ENCODE measurements around the gene C1orf74.

C1orf74 gene

DNA sequence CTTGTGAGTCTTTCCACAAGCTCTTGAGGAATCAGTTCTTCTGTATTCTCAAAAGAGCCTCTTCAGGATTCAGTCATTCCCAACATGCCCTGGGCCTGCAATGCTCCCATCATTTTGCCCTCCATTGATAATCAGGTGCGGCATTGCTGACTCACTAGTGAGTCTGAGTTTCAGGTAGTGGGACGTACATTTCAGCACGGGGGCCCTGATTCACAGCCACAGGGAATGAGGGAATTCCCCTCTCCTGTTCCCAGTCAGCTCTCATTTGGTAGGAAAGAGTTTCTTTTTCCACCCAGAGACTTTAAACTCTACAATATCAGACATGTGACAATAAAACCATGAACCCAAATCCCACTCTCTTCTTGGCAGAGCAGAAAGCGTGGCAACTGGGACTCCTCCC is 25.3 kb upstream of the C1orf74 start:
- TF ChIP-seq, protein P1, sequence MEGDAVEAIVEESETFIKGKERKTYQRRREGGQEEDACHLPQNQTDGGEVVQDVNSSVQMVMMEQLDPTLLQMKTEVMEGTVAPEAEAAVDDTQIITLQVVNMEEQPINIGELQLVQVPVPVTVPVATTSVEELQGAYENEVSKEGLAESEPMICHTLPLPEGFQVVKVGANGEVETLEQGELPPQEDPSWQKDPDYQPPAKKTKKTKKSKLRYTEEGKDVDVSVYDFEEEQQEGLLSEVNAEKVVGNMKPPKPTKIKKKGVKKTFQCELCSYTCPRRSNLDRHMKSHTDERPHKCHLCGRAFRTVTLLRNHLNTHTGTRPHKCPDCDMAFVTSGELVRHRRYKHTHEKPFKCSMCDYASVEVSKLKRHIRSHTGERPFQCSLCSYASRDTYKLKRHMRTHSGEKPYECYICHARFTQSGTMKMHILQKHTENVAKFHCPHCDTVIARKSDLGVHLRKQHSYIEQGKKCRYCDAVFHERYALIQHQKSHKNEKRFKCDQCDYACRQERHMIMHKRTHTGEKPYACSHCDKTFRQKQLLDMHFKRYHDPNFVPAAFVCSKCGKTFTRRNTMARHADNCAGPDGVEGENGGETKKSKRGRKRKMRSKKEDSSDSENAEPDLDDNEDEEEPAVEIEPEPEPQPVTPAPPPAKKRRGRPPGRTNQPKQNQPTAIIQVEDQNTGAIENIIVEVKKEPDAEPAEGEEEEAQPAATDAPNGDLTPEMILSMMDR (IDR thresholded peaks at IDR 0.05; ENCODE audit: insufficient read depth, low read length, poor library complexity, severe bottlenecking), result no peak
- H3K27me3 ChIP-seq (replicated peaks; ENCODE audit: control insufficient read depth, insufficient read depth, low read length), result no peaks in the 10 kb centered on the region
- H3K4me3 ChIP-seq (replicated peaks; ENCODE audit: low read depth, low read length), result no peak overlapping the region
- no peaks in the 10 kb centered on the region for H3K36me3 ChIP-seq (ENCODE audit: control insufficient read depth, insufficient read depth, low read length)
- DNase-seq (ENCODE audit: extremely low read depth, insufficient read length), result no peak

DNA sequence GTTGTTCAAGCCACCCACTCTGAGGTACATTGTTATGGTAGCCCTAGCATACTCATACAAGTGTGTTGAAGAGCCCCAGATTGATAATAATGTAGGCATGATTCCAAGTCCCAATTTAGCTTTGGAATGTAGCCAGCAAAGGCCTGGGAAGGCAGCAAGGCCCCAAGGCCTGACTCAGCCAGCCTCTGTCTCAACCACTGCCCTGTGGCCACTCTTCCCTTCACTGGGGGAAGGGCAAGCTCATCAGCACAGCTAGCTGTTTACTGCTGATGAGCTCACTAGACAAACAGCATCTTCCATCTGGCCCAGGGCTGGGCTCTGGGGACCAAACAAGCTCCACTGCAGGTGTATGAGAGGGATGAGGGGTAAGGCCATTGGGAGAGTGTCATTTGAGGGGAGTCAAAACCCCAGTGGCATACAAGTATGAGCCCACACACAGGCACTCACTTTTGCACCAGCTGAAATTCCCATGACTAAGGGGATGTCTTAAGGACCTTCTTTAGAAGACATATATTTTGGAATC is 23.8 kb upstream of the C1orf74 start:
- TF ChIP-seq, protein P1 (IDR thresholded peaks at IDR 0.05; ENCODE audit: insufficient read depth, low read length, poor library complexity, severe bottlenecking), result no peak
- H3K4me3 ChIP-seq (replicated peaks; ENCODE audit: low read depth, low read length), result no peak overlapping the region
- no peak for DNase-seq (ENCODE audit: extremely low read depth, insufficient read length)
- H3K36me3 ChIP-seq (ENCODE audit: control insufficient read depth, insufficient read depth, low read length), result no peaks in the 10 kb centered on the region
- H3K27me3 ChIP-seq (replicated peaks; ENCODE audit: control insufficient read depth, insufficient read depth, low read length), result no peaks in the 10 kb centered on the region

DNA sequence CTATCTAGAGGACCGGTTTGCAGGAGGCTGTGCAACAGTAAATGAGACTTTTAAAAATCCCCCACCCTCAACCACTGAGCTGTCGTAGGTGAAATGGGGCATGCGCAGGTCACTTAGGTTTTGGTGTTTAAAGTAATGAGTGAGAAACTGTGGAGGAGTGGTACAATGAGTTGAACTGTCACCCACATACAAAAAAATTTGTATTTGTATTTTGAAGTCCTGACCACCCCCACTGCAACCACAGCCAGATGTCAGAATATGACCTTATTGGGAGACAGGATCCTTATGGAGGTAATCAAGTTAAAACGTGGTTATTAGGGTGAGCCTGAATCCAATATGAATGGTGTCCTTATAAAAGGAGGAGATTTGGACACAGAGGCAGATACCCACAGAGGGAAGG is 23.1 kb upstream of the C1orf74 start:
- Histone ChIP-seq H3K27me3 (replicated peaks; ENCODE audit: control insufficient read depth, insufficient read depth, low read length) (no peaks in the 10 kb centered on the region), H3K4me3 (replicated peaks; ENCODE audit: low read depth, low read length) (no peak overlapping the region), H3K36me3 (ENCODE audit: control insufficient read depth, insufficient read depth, low read length) (no peaks in the 10 kb centered on the region)
- no peak for DNase-seq (ENCODE audit: extremely low read depth, insufficient read length)
- TF ChIP-seq, protein P1 (IDR thresholded peaks at IDR 0.05; ENCODE audit: insufficient read depth, low read length, poor library complexity, severe bottlenecking), result no peak

DNA sequence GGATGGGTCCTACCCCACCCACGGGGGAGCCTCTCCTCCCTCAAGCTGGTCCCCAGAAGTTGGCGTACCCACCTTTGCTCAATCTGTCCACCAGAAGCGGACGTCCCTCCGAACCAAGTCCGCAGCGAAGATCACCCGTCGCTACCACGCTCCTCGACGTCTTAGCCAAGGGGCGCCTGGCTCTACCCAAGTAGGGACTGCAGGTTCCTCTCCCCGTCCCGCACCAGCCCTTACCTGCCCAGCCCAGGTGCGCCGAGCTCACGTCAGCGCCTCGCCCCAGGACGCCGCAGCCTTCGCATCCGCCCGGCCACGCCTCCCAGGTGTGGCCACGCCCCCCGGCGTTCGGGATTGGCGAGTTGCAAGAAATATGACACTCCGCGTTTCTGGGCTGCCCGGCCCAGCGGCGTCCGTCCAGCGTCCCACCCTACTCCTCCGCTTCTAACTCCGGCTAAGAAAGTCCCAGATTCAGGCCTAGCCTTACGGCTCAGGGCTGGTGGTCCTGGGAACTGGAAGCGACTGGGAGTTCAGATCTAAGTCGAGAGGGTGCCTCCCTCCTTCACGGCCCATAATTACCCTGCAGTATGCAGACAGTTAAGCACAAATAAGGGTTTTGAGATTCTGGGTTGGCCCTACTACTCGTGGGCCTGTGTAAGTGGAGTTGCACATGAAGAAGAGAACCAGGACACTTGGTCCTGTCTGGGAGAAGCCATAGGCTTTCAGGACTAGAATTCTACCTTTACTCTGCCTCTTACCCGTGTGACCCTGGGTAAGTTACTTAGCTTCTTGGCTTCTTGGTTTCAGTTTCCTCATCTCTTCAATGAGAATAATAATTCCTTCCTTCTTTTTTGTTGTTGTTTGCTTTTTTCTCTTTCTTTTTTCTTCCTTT is 21.8 kb upstream of the C1orf74 start, which contains the start of gene IRF6:
Gene IRF6, minus strand, starts transcription at position 268 of the 886 bp plus-strand sequence. CDS start 4,729 bp downstream, outside the sequence.
- no peaks in the 10 kb centered on the region for H3K27me3 ChIP-seq (replicated peaks; ENCODE audit: control insufficient read depth, insufficient read depth, low read length)
- DNase-seq (ENCODE audit: extremely low read depth, insufficient read length), result peak; percentile 76
- TF ChIP-seq, protein P1 (IDR thresholded peaks at IDR 0.05; ENCODE audit: insufficient read depth, low read length, poor library complexity, severe bottlenecking), result no peak
- H3K36me3 ChIP-seq (ENCODE audit: control insufficient read depth, insufficient read depth, low read length), result no peaks in the 10 kb centered on the region
- H3K4me3 ChIP-seq (replicated peaks; ENCODE audit: low read depth, low read length), result 0 out of 2 replicates have a peak within 1 kb of the TSS, but pooled peaks have one; percentile 7

DNA sequence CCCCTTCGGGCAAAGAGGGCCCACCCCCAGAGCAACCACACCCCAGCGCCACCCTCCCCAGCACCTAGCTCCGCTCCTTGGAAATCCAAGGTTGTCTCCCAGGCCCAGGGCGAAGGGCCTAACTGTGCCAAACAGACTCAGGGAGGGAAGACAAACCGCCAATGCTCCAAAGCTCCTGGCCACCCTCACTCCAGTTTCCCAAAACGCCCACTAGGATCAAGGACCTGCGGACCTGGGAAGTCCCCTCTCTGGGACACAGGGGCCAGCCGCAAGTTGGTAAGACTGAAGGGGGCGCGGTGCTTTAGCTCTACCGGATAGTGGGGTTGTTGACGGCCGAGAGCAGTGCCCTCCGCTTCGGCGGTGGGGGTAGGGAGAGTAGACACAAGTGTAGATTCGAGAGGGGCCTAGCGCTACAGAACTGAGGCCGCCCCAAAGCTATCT is 21.0 kb upstream of the C1orf74 start:
- TF ChIP-seq, protein P1 (IDR thresholded peaks at IDR 0.05; ENCODE audit: insufficient read depth, low read length, poor library complexity, severe bottlenecking), result no peak
- no peak overlapping the region for H3K4me3 ChIP-seq (replicated peaks; ENCODE audit: low read depth, low read length)
- no peak for DNase-seq (ENCODE audit: extremely low read depth, insufficient read length)

More for the DNA sequence above, 21.0 kb upstream of the C1orf74 start:
- Histone ChIP-seq H3K36me3 (ENCODE audit: control insufficient read depth, insufficient read depth, low read length) (no peaks in the 10 kb centered on the region), H3K27me3 (replicated peaks; ENCODE audit: control insufficient read depth, insufficient read depth, low read length) (no peaks in the 10 kb centered on the region)

All from GM06990 (cell line).